PFSK-1 (cell line): Measurements from ENCODE around the gene ACKR2.

Source experiments
- POLR2AphosphoS5 ChIP-seq: IDR thresholded peaks from 2 replicates; pipeline ENCODE4 v1.6.1; 2012; ENCODE audit warnings: low read depth, mild to moderate bottlenecking, control low read depth, low read length, moderate library complexity
- TAF1 ChIP-seq: IDR thresholded peaks from 2 replicates; pipeline ENCODE4 v1.6.1; 2012; ENCODE audit warnings: low read length, control low read depth, borderline replicate concordance; ENCODE audit not compliant: insufficient read depth
- TF ChIP-seq, protein P1 (sequence below), 2 experiments: IDR thresholded peaks; 2 replicates each; pipeline versions ENCODE4 v1.6.1 to v1.8.0; 2011 to 2012; ENCODE audit warnings: low read depth in 2 of 2, low read length in 2 of 2, control low read depth in 1 of 2, inconsistent platforms in 1 of 2, mild to moderate bottlenecking in 1 of 2, moderate library complexity in 1 of 2; ENCODE audit not compliant: insufficient read depth in 1 of 2

DNA sequence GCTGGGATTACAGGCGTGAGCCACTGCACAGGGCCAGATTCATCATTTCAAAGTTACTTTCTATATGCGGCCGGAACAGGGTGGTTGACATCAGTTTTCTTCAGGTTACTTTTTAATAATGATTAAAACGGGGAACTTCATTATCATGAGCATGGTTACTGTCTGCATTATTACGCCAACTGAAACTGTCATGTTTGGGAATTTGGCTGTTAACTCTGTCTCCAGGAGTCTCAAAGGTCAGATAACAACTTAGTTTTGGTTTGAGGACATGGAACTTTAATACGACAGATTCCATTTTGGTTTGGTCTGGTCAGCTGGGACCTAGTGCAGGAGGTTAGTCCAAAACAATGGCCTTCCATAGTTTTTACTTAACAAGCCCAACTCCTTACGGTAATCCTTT is 57.9 kb downstream of the ACKR2 start:
- no peak for TF ChIP-seq POLR2AphosphoS5
- TF ChIP-seq, protein P1, sequence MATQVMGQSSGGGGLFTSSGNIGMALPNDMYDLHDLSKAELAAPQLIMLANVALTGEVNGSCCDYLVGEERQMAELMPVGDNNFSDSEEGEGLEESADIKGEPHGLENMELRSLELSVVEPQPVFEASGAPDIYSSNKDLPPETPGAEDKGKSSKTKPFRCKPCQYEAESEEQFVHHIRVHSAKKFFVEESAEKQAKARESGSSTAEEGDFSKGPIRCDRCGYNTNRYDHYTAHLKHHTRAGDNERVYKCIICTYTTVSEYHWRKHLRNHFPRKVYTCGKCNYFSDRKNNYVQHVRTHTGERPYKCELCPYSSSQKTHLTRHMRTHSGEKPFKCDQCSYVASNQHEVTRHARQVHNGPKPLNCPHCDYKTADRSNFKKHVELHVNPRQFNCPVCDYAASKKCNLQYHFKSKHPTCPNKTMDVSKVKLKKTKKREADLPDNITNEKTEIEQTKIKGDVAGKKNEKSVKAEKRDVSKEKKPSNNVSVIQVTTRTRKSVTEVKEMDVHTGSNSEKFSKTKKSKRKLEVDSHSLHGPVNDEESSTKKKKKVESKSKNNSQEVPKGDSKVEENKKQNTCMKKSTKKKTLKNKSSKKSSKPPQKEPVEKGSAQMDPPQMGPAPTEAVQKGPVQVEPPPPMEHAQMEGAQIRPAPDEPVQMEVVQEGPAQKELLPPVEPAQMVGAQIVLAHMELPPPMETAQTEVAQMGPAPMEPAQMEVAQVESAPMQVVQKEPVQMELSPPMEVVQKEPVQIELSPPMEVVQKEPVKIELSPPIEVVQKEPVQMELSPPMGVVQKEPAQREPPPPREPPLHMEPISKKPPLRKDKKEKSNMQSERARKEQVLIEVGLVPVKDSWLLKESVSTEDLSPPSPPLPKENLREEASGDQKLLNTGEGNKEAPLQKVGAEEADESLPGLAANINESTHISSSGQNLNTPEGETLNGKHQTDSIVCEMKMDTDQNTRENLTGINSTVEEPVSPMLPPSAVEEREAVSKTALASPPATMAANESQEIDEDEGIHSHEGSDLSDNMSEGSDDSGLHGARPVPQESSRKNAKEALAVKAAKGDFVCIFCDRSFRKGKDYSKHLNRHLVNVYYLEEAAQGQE (IDR thresholded peaks at IDR 0.05; ENCODE audit: insufficient read depth in 1 of 2, low read depth in 2 of 2, low read length in 2 of 2): no peak
- no peak for TF ChIP-seq TAF1
